Left ventricle myocardium inferior (tissue), 1 donor: ENCODE results near the gene PCDHA1. TPM values are rescaled to one million over a fixed set of nuclear protein-coding genes. Genes with fewer than 3 reads are reported as not detected.
"Not testable (repeated sequence)": the region's sequence is repeated elsewhere in the genome, so short reads cannot be mapped to it uniquely, and the experiment has no call there.

Experiments used
- DNase-seq: peaks from one replicate; pipeline ENCODE4 v3.0.0-alpha.2; 2020
- H3K27ac ChIP-seq: fragments of 200-600 bp; replicated peaks from 2 replicates; pipeline ENCODE4 v1.8.0; 2021
- H3K27me3 ChIP-seq: fragments of 200-600 bp; 2 replicates; pipeline ENCODE4 v1.8.0; 2021; ENCODE audit warnings: low read depth
- H3K36me3 ChIP-seq: fragments of 200-600 bp; 2 replicates; pipeline ENCODE4 v1.8.0; 2021
- H3K4me1 ChIP-seq: fragments of 200-600 bp; 2 replicates; pipeline ENCODE4 v1.8.0; 2021
- H3K4me3 ChIP-seq: fragments of 200-600 bp; 2 replicates; pipeline ENCODE4 v1.8.0; 2021; ENCODE audit warnings: mild to moderate bottlenecking, moderate library complexity
- H3K9me3 ChIP-seq: fragments of 200-600 bp; replicated peaks from 2 replicates; pipeline ENCODE4 v1.8.0; 2021
- intact Hi-C: fragments of 100-400 bp; cut with micrococcal nuclease; formaldehyde crosslinking; loops from one replicate; pipeline ENCODE4 v1.11.0; 2022
- total RNA-seq: library from RNA; stranded (reverse); fragmentation: NEBNext Ultra II Directional; extraction: Animal tissue kit (Norgen Biotek cat#: 25700); gene quantifications from one replicate; pipeline ENCODE4 v1.2.1, GENCODE V29; 2021
- TF ChIP-seq, protein P1 (sequence below): fragments of 200-600 bp; IDR thresholded peaks from 2 replicates; pipeline ENCODE4 v1.8.0; 2021; ENCODE audit warnings: antibody characterized with exemption, mild to moderate bottlenecking, borderline replicate concordance
- donor health status: DM: no; HTN: yes; CAD: no; lungs with severe emphysema.

PCDHA1 gene
- total RNA-seq, 1 donor from 2014 or later, result not detected

- DNase-seq, result no peak
- Histone ChIP-seq H3K36me3 (no peaks in the 10 kb centered on the region), H3K4me3 (peak within 1 kb of the TSS; percentile 27), H3K9me3 (peaks cover 57% of the 10 kb centered on the region), H3K4me1 (no peaks in the 10 kb centered on the region), H3K27me3 (peaks cover 86% of the 10 kb centered on the region), H3K27ac (no peak within 1 kb of the TSS)
- TF ChIP-seq, protein P1, sequence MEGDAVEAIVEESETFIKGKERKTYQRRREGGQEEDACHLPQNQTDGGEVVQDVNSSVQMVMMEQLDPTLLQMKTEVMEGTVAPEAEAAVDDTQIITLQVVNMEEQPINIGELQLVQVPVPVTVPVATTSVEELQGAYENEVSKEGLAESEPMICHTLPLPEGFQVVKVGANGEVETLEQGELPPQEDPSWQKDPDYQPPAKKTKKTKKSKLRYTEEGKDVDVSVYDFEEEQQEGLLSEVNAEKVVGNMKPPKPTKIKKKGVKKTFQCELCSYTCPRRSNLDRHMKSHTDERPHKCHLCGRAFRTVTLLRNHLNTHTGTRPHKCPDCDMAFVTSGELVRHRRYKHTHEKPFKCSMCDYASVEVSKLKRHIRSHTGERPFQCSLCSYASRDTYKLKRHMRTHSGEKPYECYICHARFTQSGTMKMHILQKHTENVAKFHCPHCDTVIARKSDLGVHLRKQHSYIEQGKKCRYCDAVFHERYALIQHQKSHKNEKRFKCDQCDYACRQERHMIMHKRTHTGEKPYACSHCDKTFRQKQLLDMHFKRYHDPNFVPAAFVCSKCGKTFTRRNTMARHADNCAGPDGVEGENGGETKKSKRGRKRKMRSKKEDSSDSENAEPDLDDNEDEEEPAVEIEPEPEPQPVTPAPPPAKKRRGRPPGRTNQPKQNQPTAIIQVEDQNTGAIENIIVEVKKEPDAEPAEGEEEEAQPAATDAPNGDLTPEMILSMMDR, result no peak
- intact Hi-C loops, result no loop called here
These were observed 48.1 kb downstream of the PCDHA1 start, which contains the start of gene PCDHA7 for GRCh38 chr5:140833993-140834392. PCDHA7 (plus strand) TSS chr5:140834269; CDS start chr5:140834384, 115 bp downstream.

GRCh38 chr5:140834439-140835008 lies 48.6 kb downstream of the PCDHA1 start:
- Histone ChIP-seq H3K9me3 (peaks cover 52% of the 10 kb centered on the region), H3K4me3 (peak overlapping the region; percentile 27), H3K27me3 (peaks cover 86% of the 10 kb centered on the region)
- intact Hi-C loops, H3K36me3 ChIP-seq, H3K27ac ChIP-seq, H3K4me1 ChIP-seq, DNase-seq: not testable (repeated sequence)

GRCh38 chr5:140835622-140836510 lies 49.9 kb downstream of the PCDHA1 start:
- intact Hi-C loops, result no loop called here
- Histone ChIP-seq H3K4me3 (no peak overlapping the region), H3K27me3 (peaks cover 81% of the 10 kb centered on the region), H3K9me3 (peaks cover 50% of the 10 kb centered on the region), H3K4me1 (no peaks in the 10 kb centered on the region), H3K27ac (no peak overlapping the region), H3K36me3 (no peaks in the 10 kb centered on the region)
- no peak for DNase-seq
- TF ChIP-seq, protein P1, result no peak

- TF ChIP-seq, protein P1, result no peak
- H3K9me3 ChIP-seq, result peaks cover 53% of the 10 kb centered on the region
- intact Hi-C loops, result no loop called here
- H3K4me3 ChIP-seq, result no peak within 1 kb of the TSS
- H3K27ac ChIP-seq, result no peak within 1 kb of the TSS
- H3K4me1 ChIP-seq, result no peaks in the 10 kb centered on the region
- DNase-seq, result no peak
- H3K36me3 ChIP-seq, result no peaks in the 10 kb centered on the region
- peaks cover 57% of the 10 kb centered on the region for H3K27me3 ChIP-seq
These were observed 55.3 kb downstream of the PCDHA1 start, which contains the start of gene PCDHA8 for GRCh38 chr5:140840978-140841962. PCDHA8 (plus strand) TSS chr5:140841187; CDS start chr5:140841322, 135 bp downstream.

DNA sequence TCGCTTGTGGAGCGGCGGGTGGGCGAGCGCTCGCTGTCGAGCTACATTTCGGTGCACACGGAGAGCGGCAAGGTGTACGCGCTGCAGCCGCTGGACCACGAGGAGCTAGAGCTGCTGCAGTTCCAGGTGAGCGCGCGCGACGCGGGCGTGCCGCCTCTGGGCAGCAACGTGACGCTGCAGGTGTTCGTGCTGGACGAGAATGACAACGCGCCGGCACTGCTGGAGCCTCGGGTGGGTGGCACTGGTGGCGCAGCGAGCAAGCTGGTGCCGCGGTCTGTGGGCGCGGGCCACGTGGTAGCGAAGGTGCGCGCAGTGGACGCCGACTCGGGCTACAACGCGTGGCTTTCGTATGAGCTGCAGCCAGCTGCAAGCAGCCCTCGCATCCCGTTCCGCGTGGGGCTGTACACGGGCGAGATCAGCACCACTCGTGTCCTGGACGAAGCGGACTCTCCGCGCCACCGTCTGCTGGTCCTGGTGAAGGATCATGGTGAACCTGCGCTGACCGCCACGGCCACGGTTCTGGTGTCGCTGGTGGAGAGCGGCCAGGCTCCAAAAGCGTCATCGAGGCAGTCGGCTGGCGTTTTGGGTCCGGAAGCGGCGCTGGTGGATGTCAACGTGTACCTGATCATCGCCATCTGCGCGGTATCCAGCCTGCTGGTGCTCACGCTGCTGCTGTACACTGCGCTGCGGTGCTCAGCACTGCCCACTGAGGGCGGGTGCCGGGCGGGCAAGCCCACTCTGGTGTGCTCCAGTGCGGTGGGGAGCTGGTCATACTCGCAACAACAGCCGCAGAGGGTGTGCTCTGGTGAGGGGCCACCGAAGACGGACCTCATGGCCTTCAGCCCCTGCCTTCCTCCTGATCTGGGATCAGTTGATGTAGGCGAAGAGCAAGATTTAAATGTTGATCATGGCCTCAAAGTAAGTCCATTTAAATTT lies 57.1 kb downstream of the PCDHA1 start:
- Histone ChIP-seq H3K36me3 (no peaks in the 10 kb centered on the region), H3K4me3 (no peak overlapping the region), H3K9me3 (peaks cover 52% of the 10 kb centered on the region), H3K27me3 (peaks cover 62% of the 10 kb centered on the region), H3K27ac (no peak overlapping the region), H3K4me1 (no peaks in the 10 kb centered on the region)
- TF ChIP-seq, protein P1, result no peak
- no peak for DNase-seq
- intact Hi-C loops, result no loop called here

DNA sequence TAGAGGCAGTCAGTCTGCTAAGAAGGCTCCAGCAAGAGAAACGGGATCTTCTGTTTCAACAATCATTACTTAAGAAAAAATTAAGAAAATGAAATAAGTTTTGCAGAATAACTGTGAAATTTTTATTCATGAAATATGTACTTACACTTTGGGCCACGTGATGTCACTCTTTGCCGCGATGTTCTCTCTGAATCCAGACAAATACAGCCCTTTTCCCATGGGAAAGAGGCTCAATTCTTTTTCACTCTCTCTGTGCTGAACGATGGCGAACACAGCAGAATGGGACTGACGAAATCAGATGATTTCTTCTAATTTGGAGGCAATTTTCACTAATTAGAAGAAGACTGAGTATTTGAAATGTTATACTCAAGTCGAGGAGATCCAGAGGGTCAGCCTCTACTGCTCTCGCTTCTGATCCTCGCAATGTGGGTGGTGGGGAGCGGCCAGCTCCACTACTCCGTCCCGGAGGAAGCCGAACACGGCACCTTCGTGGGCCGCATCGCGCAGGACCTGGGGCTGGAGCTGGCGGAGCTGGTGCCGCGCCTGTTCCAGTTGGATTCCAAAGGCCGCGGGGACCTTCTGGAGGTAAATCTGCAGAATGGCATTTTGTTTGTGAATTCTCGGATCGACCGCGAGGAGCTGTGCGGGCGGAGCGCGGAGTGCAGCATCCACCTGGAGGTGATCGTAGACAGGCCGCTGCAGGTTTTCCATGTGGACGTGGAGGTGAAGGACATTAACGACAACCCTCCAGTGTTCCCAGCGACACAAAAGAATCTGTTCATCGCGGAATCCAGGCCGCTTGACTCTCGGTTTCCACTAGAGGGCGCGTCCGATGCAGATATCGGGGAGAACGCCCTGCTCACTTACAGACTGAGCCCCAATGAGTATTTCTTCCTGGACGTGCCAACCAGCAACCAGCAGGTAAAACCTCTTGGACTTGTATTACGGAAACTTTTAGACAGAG lies 62.5 kb downstream of the PCDHA1 start, which contains the start of gene PCDHA9:
Gene PCDHA9, plus strand, starts transcription at position 244 of the 964 bp plus-strand sequence. Its CDS starts 114 bp downstream, at position 358.
- intact Hi-C loops, H3K27ac ChIP-seq, H3K4me1 ChIP-seq, H3K4me3 ChIP-seq, H3K36me3 ChIP-seq, DNase-seq: not testable (repeated sequence)
- Histone ChIP-seq H3K9me3 (peaks cover 47% of the 10 kb centered on the region), H3K27me3 (peaks cover 67% of the 10 kb centered on the region)
